NCI-H524 (cell line): Measurements from ENCODE around the gene CHD2.
"Not testable (repeated sequence)": the region's sequence is repeated elsewhere in the genome, so short reads cannot be mapped to it uniquely, and the experiment has no call there.

Experiments
- DNase-seq, 2 experiments: peaks; one replicate each; lab custom pipeline; 2025; lab: John Stamatoyannopoulos, UW

Gene CHD2

GRCh38 chr15:92906563-92907081, 6.5 kb downstream of the CHD2 start:
- no peak for DNase-seq

- no peak for DNase-seq
Observed at GRCh38 chr15:92907229-92907628, 7.1 kb downstream of the CHD2 start.

- DNase-seq = no peak
Observed at GRCh38 chr15:92907896-92908712, 8.0 kb downstream of the CHD2 start.

GRCh38 chr15:92908713-92909057, 8.6 kb downstream of the CHD2 start:
- no peak for DNase-seq

DNA sequence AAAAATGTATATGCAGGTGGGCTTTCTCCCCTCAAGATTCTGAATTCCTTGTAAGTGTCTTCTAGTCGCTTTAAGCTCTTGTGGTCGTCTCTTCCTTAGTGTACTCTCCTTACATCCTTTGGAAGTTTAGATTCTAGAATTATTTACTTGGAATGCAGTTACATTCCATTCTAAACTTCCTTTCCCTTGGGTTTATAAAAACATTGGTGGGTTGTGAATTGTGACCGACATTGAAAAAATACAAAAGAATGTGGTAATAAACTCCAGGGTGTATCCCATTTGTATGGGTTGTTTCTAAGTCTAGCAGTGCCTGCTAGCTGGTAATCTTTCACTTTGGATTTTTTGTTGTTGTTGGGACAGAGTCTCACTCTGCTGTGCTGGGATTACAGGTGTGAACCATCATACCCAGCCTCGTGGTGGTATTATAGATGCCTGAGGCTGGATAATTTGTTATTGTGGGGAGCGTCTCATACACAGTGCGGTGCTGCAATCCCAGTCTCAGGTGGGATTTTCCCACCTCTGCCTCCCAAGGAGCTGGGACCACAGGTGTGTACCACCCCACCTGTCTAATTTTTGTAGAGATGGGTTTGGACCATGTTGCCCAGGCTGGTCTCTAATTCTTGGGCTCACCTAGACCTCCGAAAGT, 9.1 kb downstream of the CHD2 start:
- DNase-seq = no peak

- no peak for DNase-seq
Observed at GRCh38 chr15:92910451-92910850, 10.3 kb downstream of the CHD2 start.

GRCh38 chr15:92914103-92914499, 14.0 kb downstream of the CHD2 start:
- no peak for DNase-seq

DNA sequence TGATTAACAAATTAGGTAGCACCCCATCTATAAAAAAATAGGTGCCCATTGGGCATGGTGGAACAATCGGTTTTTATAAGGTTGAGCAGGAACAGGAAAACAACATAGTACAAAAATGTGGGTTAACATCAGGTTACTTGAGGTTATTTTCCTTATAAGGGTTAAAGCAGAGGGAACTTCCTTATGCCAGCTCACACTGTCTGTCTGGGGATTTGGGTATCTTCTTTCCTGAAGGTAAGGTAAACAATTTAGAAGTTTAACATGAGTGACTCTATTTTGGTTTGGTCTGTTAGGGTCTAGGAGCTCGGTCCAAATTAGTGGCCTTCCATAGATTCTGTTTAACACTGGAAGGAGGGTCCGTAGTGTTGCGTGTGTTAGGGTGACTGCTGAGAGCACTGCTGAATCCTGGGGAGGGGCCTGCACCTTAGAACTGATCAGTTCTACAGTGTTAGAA, 14.7 kb downstream of the CHD2 start:
- no peak for DNase-seq

DNA sequence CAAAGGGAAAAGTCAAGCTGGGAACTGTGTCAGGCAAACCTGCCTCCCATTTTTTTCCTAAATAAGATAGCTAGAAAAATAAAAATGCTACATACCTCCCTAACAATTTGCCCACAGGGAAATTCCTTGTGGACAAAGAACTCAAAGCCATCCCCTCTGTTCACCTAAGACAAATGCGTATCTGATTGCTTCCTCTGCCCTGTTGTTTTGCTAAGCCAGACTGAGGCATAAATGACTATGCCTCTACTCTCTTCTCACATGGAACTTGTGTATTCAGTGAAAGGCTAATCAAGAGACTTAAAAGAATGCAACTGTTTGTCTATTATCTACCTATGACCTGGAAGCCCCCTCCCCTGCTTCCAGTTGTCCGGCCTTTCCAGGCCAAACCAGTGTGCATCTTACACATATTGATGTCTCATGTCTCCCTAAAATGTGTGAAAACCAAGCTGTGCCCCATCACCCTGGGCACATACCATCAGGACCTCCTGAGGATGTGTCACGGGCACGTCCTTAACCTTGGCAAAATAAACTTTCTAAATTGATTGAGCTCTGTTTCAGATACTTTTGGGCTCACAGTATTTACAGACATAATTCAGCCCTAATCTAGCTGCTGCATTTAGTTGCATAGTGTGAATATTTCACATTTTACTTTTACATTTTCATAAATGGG, 15.8 kb downstream of the CHD2 start:
- DNase-seq = no peak

GRCh38 chr15:92917598-92918407, 17.7 kb downstream of the CHD2 start:
- DNase-seq = peak; percentile 92 to 97

DNA sequence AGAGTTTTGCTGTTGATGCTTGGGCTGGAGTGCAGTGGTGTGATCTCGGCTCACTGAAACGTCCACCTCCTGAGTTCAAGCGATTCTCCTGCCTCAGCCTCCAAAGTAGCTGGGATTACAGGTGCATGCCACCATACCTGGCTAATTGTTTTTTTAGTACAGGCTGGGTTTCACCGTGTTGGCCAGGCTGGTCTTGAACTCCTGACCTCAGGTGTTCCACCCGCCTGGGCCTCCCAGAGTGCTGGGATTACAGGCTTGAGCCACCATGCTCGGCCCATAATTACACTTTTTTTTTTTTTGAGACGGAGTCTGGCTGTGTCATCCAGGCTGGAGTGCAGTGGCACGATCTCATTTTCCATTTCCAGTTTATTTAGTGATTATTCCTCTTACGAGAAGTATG, 18.8 kb downstream of the CHD2 start:
- not testable (repeated sequence) for DNase-seq

DNA sequence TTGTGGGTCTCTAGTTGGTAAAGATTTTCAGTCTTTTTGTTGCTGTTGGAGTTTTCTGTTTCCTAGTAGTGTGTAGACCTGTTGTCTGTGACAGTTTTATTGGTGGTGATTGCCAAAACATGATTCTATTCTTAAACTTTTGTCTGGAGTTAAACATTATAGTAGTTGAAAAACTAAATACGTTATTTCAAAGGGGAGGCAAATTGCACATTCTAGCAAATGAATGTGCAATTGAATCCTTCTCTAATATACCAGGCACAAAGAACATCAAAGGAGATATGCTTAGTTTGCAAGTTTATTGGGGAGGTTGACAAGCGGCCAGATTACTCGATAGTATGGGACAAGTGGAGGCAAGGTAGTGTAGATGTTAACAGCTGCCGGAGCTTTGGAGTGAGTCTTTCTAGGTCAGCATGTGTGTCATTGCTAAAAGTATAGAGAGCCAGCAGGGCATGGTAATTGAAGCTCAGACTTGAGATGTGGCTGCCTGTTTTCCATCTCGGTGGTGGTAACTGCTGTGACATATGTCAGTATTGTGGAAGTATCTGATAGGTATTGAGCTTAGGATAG, 20.6 kb downstream of the CHD2 start:
- peak in 1 of 2 experiments; percentile 25 for DNase-seq

- no peak for DNase-seq
Observed at GRCh38 chr15:92921215-92922131, 21.3 kb downstream of the CHD2 start.

GRCh38 chr15:92922418-92923002, 22.4 kb downstream of the CHD2 start:
- DNase-seq = no peak

- DNase-seq = no peak
Observed at GRCh38 chr15:92924216-92924615, 24.1 kb downstream of the CHD2 start.

DNA sequence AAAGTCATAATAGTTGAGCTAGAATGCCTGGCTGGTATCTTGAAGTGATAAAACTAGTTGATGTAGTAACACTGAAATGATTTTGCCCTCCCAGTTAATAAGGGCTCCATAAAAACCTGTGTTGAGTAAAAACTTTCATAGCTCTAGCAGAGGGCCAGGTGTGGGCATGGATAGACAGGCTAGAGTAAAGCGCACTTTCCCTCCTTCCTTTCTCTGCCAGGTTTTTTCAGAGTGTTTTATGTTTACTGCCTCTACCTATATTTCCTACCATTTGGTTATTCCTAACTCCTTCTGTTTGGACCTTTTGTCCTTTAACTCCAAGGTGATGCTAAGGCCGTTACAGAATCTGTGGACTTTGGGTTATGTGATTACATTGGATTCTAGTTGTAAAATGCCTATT, 25.3 kb downstream of the CHD2 start:
- no peak for DNase-seq

- DNase-seq = no peak
Observed at GRCh38 chr15:92928225-92928750, 28.2 kb downstream of the CHD2 start.

DNA sequence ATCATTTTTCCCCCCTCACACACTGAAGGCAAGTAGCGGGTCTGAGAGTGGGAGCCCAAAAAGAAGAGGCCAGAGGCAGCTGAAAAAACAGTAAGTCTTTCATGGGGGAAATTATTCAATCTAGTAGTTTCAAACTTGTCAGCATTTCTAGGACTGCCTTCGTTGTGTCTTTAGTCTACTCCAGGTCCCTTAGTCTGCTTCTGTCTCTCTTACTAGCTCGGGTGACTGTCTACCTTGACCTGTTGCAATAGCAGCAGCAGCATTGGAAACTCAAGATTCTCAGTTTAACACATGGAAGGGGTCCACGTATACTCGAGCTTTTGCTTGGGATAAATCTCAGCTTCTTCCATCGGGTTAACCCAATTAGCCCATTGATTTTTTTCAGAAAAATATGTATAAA, 28.9 kb downstream of the CHD2 start:
- DNase-seq = no peak

- DNase-seq = peak; percentile 29 to 66
Observed at GRCh38 chr15:92930054-92930621, 30.0 kb downstream of the CHD2 start.
